Keratinocyte (primary cell): ENCODE measurements around the gene SENP7. TPM values are rescaled to one million over a fixed set of nuclear protein-coding genes. Genes with fewer than 3 reads are reported as not detected.
"Not testable (repeated sequence)": the region's sequence is repeated elsewhere in the genome, so short reads cannot be mapped to it uniquely, and the experiment has no call there.

Experiments
- DNase-seq: peaks from one replicate; pipeline ENCODE4 v3.0.0-alpha.2; 2011; ENCODE audit warnings: low read depth, missing footprints, low spot score
- FAIRE-seq: peaks from 2 replicates; lab custom pipeline; 2011; peaks lifted over from hg19 to GRCh38; lab: Jason Lieb, UNC
- H2AFZ ChIP-seq: 2 replicates; pipeline ENCODE4 v1.6.0; 2012; ENCODE audit warnings: low read length, control low read depth, inconsistent platforms; ENCODE audit not compliant: control insufficient read depth
- H3K27ac ChIP-seq: 2 replicates; pipeline ENCODE4 v1.5.1; 2011; ENCODE audit warnings: low read length; ENCODE audit not compliant: control insufficient read depth, insufficient read depth
- H3K27me3 ChIP-seq: 3 replicates; pipeline ENCODE4 v1.6.0; 2011; ENCODE audit warnings: low read length; ENCODE audit not compliant: control insufficient read depth, insufficient read depth; ENCODE audit errors: extremely low read depth
- H3K36me3 ChIP-seq, 2 experiments: 2 replicates in 1 of 2; 3 replicates in 1 of 2; pipeline ENCODE4 v1.5.1; 2011; ENCODE audit warnings: low read length in 2 of 2, mild to moderate bottlenecking in 1 of 2; ENCODE audit not compliant: control insufficient read depth in 2 of 2, insufficient read depth in 2 of 2; ENCODE audit errors: extremely low read depth in 1 of 2
- H3K4me1 ChIP-seq: 3 replicates; pipeline ENCODE4 v1.5.1; 2011; ENCODE audit warnings: low read length; ENCODE audit not compliant: control insufficient read depth, insufficient read depth; ENCODE audit errors: extremely low read depth
- H3K4me2 ChIP-seq: 3 replicates; pipeline ENCODE4 v1.6.0; 2011; ENCODE audit warnings: low read depth, low read length; ENCODE audit not compliant: control insufficient read depth, insufficient read depth; ENCODE audit errors: extremely low read depth
- H3K4me3 ChIP-seq, 3 experiments: fragments of 200-600 bp in 1 of 3; sonication (generic) in 1 of 3; 2 replicates in 2 of 3; 3 replicates in 1 of 3; pipeline ENCODE4 v1.5.1; 2011 to 2016; ENCODE audit warnings: low read length in 3 of 3, mild to moderate bottlenecking in 3 of 3, control low read depth in 2 of 3, inconsistent platforms in 1 of 3, low read depth in 1 of 3, mixed read lengths in 1 of 3, mixed run types in 1 of 3, moderate library complexity in 1 of 3; ENCODE audit not compliant: control insufficient read depth in 2 of 3, insufficient read depth in 2 of 3; ENCODE audit errors: extremely low read depth in 1 of 3
- H3K79me2 ChIP-seq: 2 replicates; pipeline ENCODE4 v1.6.0; 2012; ENCODE audit warnings: low read length; ENCODE audit not compliant: control insufficient read depth, insufficient read depth
- H3K9ac ChIP-seq: 3 replicates; pipeline ENCODE4 v1.6.0; 2011; ENCODE audit warnings: low read length; ENCODE audit not compliant: control insufficient read depth, insufficient read depth; ENCODE audit errors: extremely low read depth
- H3K9me1 ChIP-seq: 3 replicates; pipeline ENCODE4 v1.6.0; 2011; ENCODE audit warnings: low read length; ENCODE audit not compliant: control insufficient read depth, insufficient read depth; ENCODE audit errors: extremely low read depth
- H3K9me3 ChIP-seq: 2 replicates; pipeline ENCODE4 v1.5.1; 2012; ENCODE audit warnings: low read depth, low read length; ENCODE audit not compliant: control insufficient read depth
- H4K20me1 ChIP-seq: 3 replicates; pipeline ENCODE4 v1.6.0; 2011; ENCODE audit warnings: low read length; ENCODE audit not compliant: control insufficient read depth, insufficient read depth; ENCODE audit errors: extremely low read depth
- CTCF ChIP-seq, 3 experiments: IDR thresholded peaks in 1 of 3; conservative IDR thresholded peaks in 1 of 3; optimal IDR thresholded peaks in 1 of 3; 2 replicates in 2 of 3; 3 replicates in 1 of 3; pipeline versions ENCODE3 to v1.5.1; 2011; ENCODE audit warnings: low read length in 3 of 3, mild to moderate bottlenecking in 3 of 3, moderate library complexity in 2 of 3, control low read depth in 1 of 3, inconsistent platforms in 1 of 3; ENCODE audit not compliant: insufficient read depth in 2 of 3; ENCODE audit errors: extremely low read depth in 1 of 3
- EZH2 ChIP-seq: IDR thresholded peaks from one replicate; pipeline ENCODE4 v1.6.1; 2012; ENCODE audit warnings: inconsistent platforms, mild to moderate bottlenecking, low read length, moderate library complexity
- dilution Hi-C: fragments of 300-500 bp; cut with MboI; formaldehyde crosslinking; loops from one replicate; pipeline ENCODE4 v1.7.0; 2020; ENCODE audit warnings: low sequenced_read_pairs; ENCODE audit not compliant: extremely low pct_ligation_motif_present
- polyA plus RNA-seq, 5 experiments: library from polyadenylated mRNA; depleted of rRNA in 3 of 5; stranded (reverse) in 3 of 5; stranded (forward) in 1 of 5; unstranded in 1 of 5; fragments of >200 nt; gene quantifications; 1 replicate in 1 of 5; 2 replicates in 3 of 5; 3 replicates in 1 of 5; pipeline versions ENCODE4 v1.2.1 to v1.2.3, GENCODE V29; 2011 to 2012; ENCODE audit warnings: missing spikeins in 2 of 5, low read depth in 1 of 5, low replicate concordance in 1 of 5

SENP7 gene
- polyA plus RNA-seq, 1 donor (not counting 4 experiments of a cell fraction or from before 2014, with no cell fraction given): 7.4 TPM

- Histone ChIP-seq H3K9me3 (no peaks in the 10 kb centered on the region), H3K9ac (no peak overlapping the region), H3K27me3 (no peaks in the 10 kb centered on the region), H4K20me1 (no peaks in the 10 kb centered on the region), H3K36me3 (no peaks in the 10 kb centered on the region), H3K79me2 (no peaks in the 10 kb centered on the region), H3K4me3 (no peak overlapping the region), H3K4me2 (no peak overlapping the region), H3K9me1 (no peaks in the 10 kb centered on the region), H2AFZ (no peak overlapping the region), H3K27ac (no peak overlapping the region), H3K4me1 (no peaks in the 10 kb centered on the region)
- TF ChIP-seq CTCF (optimal IDR thresholded peaks at IDR 0.05 in 1 of 3, IDR thresholded peaks at IDR 0.05 in 1 of 3, conservative IDR thresholded peaks at IDR 0.05 in 1 of 3; ENCODE audit: extremely low read depth in 1 of 3, insufficient read depth in 2 of 3, low read length in 3 of 3): no peak
- no peak for TF ChIP-seq EZH2
- FAIRE-seq: no peak
- no peak for DNase-seq
- dilution Hi-C loops: no loop called here
These were observed 59.1 kb downstream of the SENP7 start for GRCh38 chr3:101453961-101454360.

DNA sequence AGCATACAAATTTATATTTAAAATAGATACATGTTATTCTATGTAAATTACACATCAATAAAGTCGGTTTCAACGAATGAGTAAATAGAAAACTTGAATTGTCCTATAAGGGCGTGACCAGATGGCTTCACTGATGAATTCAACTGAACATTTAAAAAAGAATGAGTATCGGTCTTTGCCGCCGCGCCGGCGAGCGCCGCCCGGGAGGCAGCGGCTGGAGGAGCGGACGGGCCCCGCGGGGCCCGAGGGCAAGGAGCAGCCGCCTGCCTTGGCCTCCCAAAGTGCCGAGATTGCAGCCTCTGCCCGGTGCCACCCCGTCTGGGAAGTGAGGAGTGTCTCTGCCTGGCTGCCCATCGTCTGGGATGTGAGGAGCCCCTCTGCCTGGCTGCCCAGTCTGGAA is 74.4 kb downstream of the SENP7 start:
- H3K4me3 ChIP-seq, H3K4me1 ChIP-seq, H2AFZ ChIP-seq, H3K9ac ChIP-seq, H3K27ac ChIP-seq, H3K36me3 ChIP-seq, H4K20me1 ChIP-seq, H3K4me2 ChIP-seq, dilution Hi-C loops, DNase-seq, H3K9me3 ChIP-seq, FAIRE-seq, H3K79me2 ChIP-seq, H3K27me3 ChIP-seq, H3K9me1 ChIP-seq: not testable (repeated sequence)

- no peaks in the 10 kb centered on the region for H3K79me2 ChIP-seq
- dilution Hi-C loops: no loop called here
- no peak for TF ChIP-seq CTCF (optimal IDR thresholded peaks at IDR 0.05 in 1 of 3, IDR thresholded peaks at IDR 0.05 in 1 of 3, conservative IDR thresholded peaks at IDR 0.05 in 1 of 3; ENCODE audit: extremely low read depth in 1 of 3, insufficient read depth in 2 of 3, low read length in 3 of 3)
- no peak for TF ChIP-seq EZH2
- no peak overlapping the region for H3K27ac ChIP-seq
- H3K36me3 ChIP-seq: no peaks in the 10 kb centered on the region
- H3K9me1 ChIP-seq: no peaks in the 10 kb centered on the region
- DNase-seq (no peak), FAIRE-seq (no peak)
- no peak overlapping the region for H3K4me3 ChIP-seq
- H4K20me1 ChIP-seq: no peaks in the 10 kb centered on the region
- H3K9ac ChIP-seq: no peak overlapping the region
- no peaks in the 10 kb centered on the region for H3K27me3 ChIP-seq
- no peaks in the 10 kb centered on the region for H3K4me1 ChIP-seq
- H2AFZ ChIP-seq: no peak overlapping the region
- H3K4me2 ChIP-seq: no peak overlapping the region
- H3K9me3 ChIP-seq: no peaks in the 10 kb centered on the region
These were observed 79.4 kb downstream of the SENP7 start for GRCh38 chr3:101433652-101434051.
